Adrenal gland (tissue), 12 donors: ENCODE results near the gene SCYGR8. TPM values are rescaled to one million over a fixed set of nuclear protein-coding genes. Genes with fewer than 3 reads are reported as not detected.

Experiments
- DNase-seq, 7 donors: peaks; one replicate each; pipeline ENCODE4 v3.0.0-alpha.2; 2019 to 2020
- H3K27ac ChIP-seq, 5 donors: fragments of 200-600 bp; sonication (generic) in 4 of 5; 1 replicate in 3 of 5; 2 replicates in 2 of 5; pipeline versions ENCODE4 v1.5.1 to v1.8.0; 2016 to 2020; ENCODE audit warnings: mild to moderate bottlenecking in 1 of 5
- H3K27me3 ChIP-seq: fragments of 200-600 bp; 2 replicates; pipeline ENCODE4 v1.8.0; 2021
- H3K36me3 ChIP-seq, 2 donors: fragments of 200-600 bp; replicated peaks in 1 of 2; 1 replicate in 1 of 2; 2 replicates in 1 of 2; pipeline versions ENCODE4 v1.5.1 to v1.8.0; 2018 to 2022
- H3K4me1 ChIP-seq, 2 donors: fragments of 200-600 bp; replicated peaks in 1 of 2; 1 replicate in 1 of 2; 2 replicates in 1 of 2; pipeline versions ENCODE4 v1.5.1 to v1.8.0; 2018 to 2021
- H3K4me3 ChIP-seq, 4 donors: fragments of 200-600 bp; sonication (generic) in 3 of 4; one replicate each; pipeline ENCODE4 v1.5.1; 2016 to 2018
- H3K9me3 ChIP-seq, 3 donors: fragments of 200-600 bp; sonication (generic) in 1 of 3; replicated peaks in 1 of 3; 1 replicate in 2 of 3; 2 replicates in 1 of 3; pipeline versions ENCODE4 v1.5.1 to v1.8.0; 2016 to 2021
- CTCF ChIP-seq, 6 experiments: fragments of 450-650 bp in 4 of 6; fragments of 200-600 bp in 2 of 6; sonication (generic) in 1 of 6; IDR thresholded peaks; 1 replicate in 5 of 6; 2 replicates in 1 of 6; pipeline versions ENCODE4 v1.5.1 to v1.8.0; 2016 to 2021; ENCODE audit warnings: antibody characterized with exemption in 6 of 6, mild to moderate bottlenecking in 2 of 6, moderate library complexity in 1 of 6
- POLR2A ChIP-seq, 2 donors: fragments of 450-650 bp; IDR thresholded peaks; one replicate each; pipeline ENCODE4 v1.6.1; 2017; ENCODE audit warnings: antibody characterized with exemption in 2 of 2, mild to moderate bottlenecking in 2 of 2, moderate library complexity in 1 of 2
- WGBS, 4 donors: extraction: QIAGEN DNeasy Blood & Tissue Kit in 2 of 4; methylation state at CpG; one replicate each; pipeline versions ENCODE4 v1.1.5 to v1.1.7; 2013 to 2017; 5-methylcytosine and 5-hydroxymethylcytosine counted together
- intact Hi-C, 2 donors: fragments of 100-400 bp; cut with DNase I; formaldehyde crosslinking; loops; one replicate each; pipeline versions ENCODE4 v1.14.1 to v1.15.0; 2022 to 2023
- polyA plus RNA-seq, 3 donors: library from polyadenylated mRNA; stranded (reverse); fragments of 200-250 nt in 2 of 3; fragments of 350-450 nt in 1 of 3; fragmentation: Illumina TruSeq in 1 of 3; extraction: RNeasy Lipid Tissue Mini Kit (QIAGEN cat#74804) in 1 of 3; gene quantifications; one replicate each; pipeline ENCODE4 v1.2.3, GENCODE V29; 2013 to 2014
- small RNA-seq, 2 donors: library from RNA; depleted of rRNA; stranded (forward); fragments of <200 nt; gene quantifications; one replicate each; pipeline ENCODE3, GENCODE V24; 2016
- total RNA-seq, 9 donors: library from RNA; depleted of rRNA in 4 of 9; stranded (reverse); fragments of >200 nt in 4 of 9; fragments of 120-200 nt in 1 of 9; fragmentation: NEBNext Ultra II Directional in 1 of 9; extraction: Animal tissue kit (Norgen Biotek cat#: 25700) in 1 of 9; gene quantifications; one replicate each; pipeline versions ENCODE4 v1.1.0 to v1.2.4, GENCODE V29; 2013 to 2023
- donor health status: healthy with polysubstance abuse.
- donor health status: Bipolar disorder and iron deficiency.
- donor health status: DM: yes; HTN: yes; CAD: no.
- donor health status: DM: no; HTN: no; CAD: no.
- donor health status: DM: no; HTN: no; CAD: no.
- donor health status: DM: yes; HTN: yes; CAD: no.

SCYGR8 gene
- total and polyA plus RNA-seq, 12 donors: not detected

GRCh38 chr2:227789803-227790202, 44.1 kb downstream of the SCYGR8 start:
- Histone ChIP-seq H3K27ac (no peak overlapping the region), H3K27me3 (no peaks in the 10 kb centered on the region), H3K36me3 (no peaks in the 10 kb centered on the region), H3K9me3 (no peaks in the 10 kb centered on the region), H3K4me1 (no peaks in the 10 kb centered on the region), H3K4me3 (no peak overlapping the region)
- WGBS, 4 donors: 52 to 72% (median 67%) methylated on average over 4 of the region's 4 CpGs
- DNase-seq: no peak
- intact Hi-C loops: no loop called here
- TF ChIP-seq POLR2A (IDR thresholded peaks at IDR 0.05) (no peak), CTCF (IDR thresholded peaks at IDR 0.05) (no peak)

- intact Hi-C loops: no loop called here
- Histone ChIP-seq H3K4me1 (no peaks in the 10 kb centered on the region), H3K4me3 (no peak overlapping the region), H3K36me3 (no peaks in the 10 kb centered on the region), H3K27me3 (no peaks in the 10 kb centered on the region), H3K9me3 (no peaks in the 10 kb centered on the region), H3K27ac (no peak overlapping the region)
- 87 to 93% (median 90%) methylated on average over 5 of the region's 5 CpGs for WGBS, 4 donors
- no peak for TF ChIP-seq POLR2A (IDR thresholded peaks at IDR 0.05)
- no peak for TF ChIP-seq CTCF (IDR thresholded peaks at IDR 0.05)
- no peak for DNase-seq
These were observed 47.5 kb downstream of the SCYGR8 start for GRCh38 chr2:227793148-227793712.

Small RNAs within 50 kb of the gene (small RNA-seq; reads per million reads assigned to genes)
- gene RNA5SP121: 0 to 0.12 reads per million in 2 donors
- gene SNRPGP8: 0 reads per million in 2 donors

Other genes with a start within 250 kb of the SCYGR8 start
- not detected for gene SCYGR2, start 147.0 kb upstream of the SCYGR8 start, total RNA-seq
- gene SCYGR2, start 147.0 kb upstream of the SCYGR8 start, polyA plus RNA-seq: not detected
- not detected for gene SCYGR3, start 131.1 kb upstream of the SCYGR8 start, total RNA-seq
- gene SCYGR3, start 131.1 kb upstream of the SCYGR8 start, polyA plus RNA-seq: not detected
- not detected for gene SCYGR4, start 128.4 kb upstream of the SCYGR8 start, total RNA-seq
- not detected for gene SCYGR4, start 128.4 kb upstream of the SCYGR8 start, polyA plus RNA-seq
- not detected for gene SCYGR5, start 79.1 kb upstream of the SCYGR8 start, total RNA-seq
- not detected for gene SCYGR5, start 79.1 kb upstream of the SCYGR8 start, polyA plus RNA-seq
- gene SLC19A3, start 27.9 kb upstream of the SCYGR8 start, total RNA-seq: 1 to 10 TPM in 4 of 9 donors, under 1 TPM in 4, not detected in 1; 0.18 to 2.4 (median 0.98) TPM
- 1 to 10 TPM in 1 of 3 donors, under 1 TPM in 2; 0.37 to 7.9 (median 0.97) TPM for gene SLC19A3, start 27.9 kb upstream of the SCYGR8 start, polyA plus RNA-seq
- not detected for gene SCYGR6, start 21.1 kb upstream of the SCYGR8 start, total RNA-seq
- gene SCYGR6, start 21.1 kb upstream of the SCYGR8 start, polyA plus RNA-seq: not detected
- gene SCYGR7, start 17.6 kb upstream of the SCYGR8 start, total RNA-seq: not detected
- not detected for gene SCYGR7, start 17.6 kb upstream of the SCYGR8 start, polyA plus RNA-seq
- under 1 TPM in 1 of 9 donors, not detected in 8; 0.39 TPM for gene CCL20, start 67.9 kb downstream of the SCYGR8 start, total RNA-seq
- gene CCL20, start 67.9 kb downstream of the SCYGR8 start, polyA plus RNA-seq: under 1 TPM; 0.40 to 0.80 (median 0.51) TPM
- under 1 TPM in 1 of 9 donors, not detected in 8; 0.26 TPM for gene DAW1, start 125.7 kb downstream of the SCYGR8 start, total RNA-seq
- not detected for gene DAW1, start 125.7 kb downstream of the SCYGR8 start, polyA plus RNA-seq